Lung (tissue), 12 donors: ENCODE results near the gene TMTC2. TPM values are rescaled to one million over a fixed set of nuclear protein-coding genes. Genes with fewer than 3 reads are reported as not detected.

Experiments used
- ATAC-seq: fragments of 200-7000 bp; cut with Tn5 transposase; one replicate; pipeline ENCODE4 v1.9.1; 2020; ENCODE audit warnings: moderate number of reproducible peaks; ENCODE audit not compliant: insufficient read depth, low FRiP score
- DNase-seq, 3 donors: peaks; one replicate each; pipeline ENCODE4 v3.0.0-alpha.2; 2013 to 2017
- H3K27ac ChIP-seq, 2 donors: one replicate each; pipeline ENCODE4 v1.5.1; 2013; ENCODE audit warnings: mild to moderate bottlenecking in 2 of 2, moderate library complexity in 2 of 2, control low read depth in 1 of 2, inconsistent platforms in 1 of 2, low read depth in 1 of 2, low read length in 1 of 2
- H3K27me3 ChIP-seq, 3 donors: one replicate each; pipeline ENCODE4 v1.5.1; 2013; ENCODE audit warnings: low read length in 2 of 3; ENCODE audit not compliant: control insufficient read depth in 3 of 3, insufficient read depth in 3 of 3
- H3K36me3 ChIP-seq, 4 donors: one replicate each; pipeline ENCODE4 v1.5.1; 2013; ENCODE audit warnings: low read length in 4 of 4, mild to moderate bottlenecking in 1 of 4, moderate library complexity in 1 of 4; ENCODE audit not compliant: control insufficient read depth in 4 of 4, insufficient read depth in 4 of 4
- H3K4me1 ChIP-seq, 5 donors: one replicate each; pipeline ENCODE4 v1.5.1; 2013; ENCODE audit warnings: low read length in 5 of 5, mild to moderate bottlenecking in 2 of 5, moderate library complexity in 1 of 5; ENCODE audit not compliant: control insufficient read depth in 5 of 5, insufficient read depth in 5 of 5
- H3K4me3 ChIP-seq: one replicate; pipeline ENCODE4 v1.5.1; 2013; ENCODE audit warnings: mild to moderate bottlenecking, control low read depth, moderate library complexity
- H3K9ac ChIP-seq, 2 donors: one replicate each; pipeline ENCODE4 v1.5.1; 2013; ENCODE audit warnings: low read length in 2 of 2, control low read depth in 1 of 2; ENCODE audit not compliant: insufficient read depth in 1 of 2
- H3K9me3 ChIP-seq, 4 donors: one replicate each; pipeline ENCODE4 v1.5.1; 2013; ENCODE audit warnings: low read length in 3 of 4, mild to moderate bottlenecking in 1 of 4, moderate library complexity in 1 of 4; ENCODE audit not compliant: control insufficient read depth in 4 of 4, insufficient read depth in 3 of 4
- WGBS, 2 donors: extraction: QIAGEN DNeasy Blood & Tissue Kit; methylation state at CpG; one replicate each; pipeline ENCODE4 v1.1.7; 2013; 5-methylcytosine and 5-hydroxymethylcytosine counted together
- polyA plus RNA-seq, 2 donors: library from polyadenylated mRNA; stranded (reverse); fragments of 200-250 nt; gene quantifications; one replicate each; pipeline ENCODE4 v1.2.1, GENCODE V29; 2013
- total RNA-seq, 2 donors: library from RNA; depleted of rRNA in 1 of 2; stranded (reverse); fragments of >200 nt in 1 of 2; gene quantifications; one replicate each; pipeline ENCODE4 v1.2.1, GENCODE V29; 2014 to 2021
- TF ChIP-seq, protein P1 (sequence below): IDR thresholded peaks from 2 replicates; pipeline ENCODE4 v1.5.1; 2012; ENCODE audit warnings: mild to moderate bottlenecking; ENCODE audit errors: control extremely low read depth, extremely low read depth
- donor health status: control.
- donor health status: control.
- donor health status: Bipolar disorder and iron deficiency.
- donor health status: healthy.
- donor health status: DM: yes; HTN: yes; CAD: no.

TMTC2 gene
- total and polyA plus RNA-seq, 4 donors, result 5.3 to 77.1 (median 14.0) TPM

DNA sequence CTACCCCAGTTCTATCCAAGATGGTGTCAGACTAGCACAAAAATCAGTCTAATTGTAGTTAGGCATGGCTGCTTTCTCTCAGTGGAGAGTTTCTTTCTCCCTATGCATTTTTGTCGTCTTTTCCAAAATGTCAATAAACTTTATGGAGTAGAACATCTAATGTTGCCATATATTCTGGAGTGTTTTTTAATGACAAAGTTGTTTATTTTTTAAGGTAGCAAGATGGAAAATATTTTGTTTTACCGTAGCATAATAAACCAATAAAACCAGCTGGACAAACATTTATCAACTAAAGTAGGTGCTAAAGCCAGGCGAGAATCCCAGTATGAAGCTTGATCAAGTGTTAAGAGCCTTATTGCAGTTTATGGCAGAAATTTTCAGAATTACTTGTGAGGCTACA, 146.3 kb downstream of the TMTC2 start:
- Histone ChIP-seq H3K36me3 (no peaks in the 10 kb centered on the region), H3K27me3 (no peaks in the 10 kb centered on the region), H3K4me3 (no peak overlapping the region), H3K9me3 (no peaks in the 10 kb centered on the region), H3K27ac (no peak overlapping the region), H3K9ac (no peak overlapping the region), H3K4me1 (peaks cover 0 to 11% (median 0%) of the 10 kb centered on the region in 5 donors)
- TF ChIP-seq, protein P1, sequence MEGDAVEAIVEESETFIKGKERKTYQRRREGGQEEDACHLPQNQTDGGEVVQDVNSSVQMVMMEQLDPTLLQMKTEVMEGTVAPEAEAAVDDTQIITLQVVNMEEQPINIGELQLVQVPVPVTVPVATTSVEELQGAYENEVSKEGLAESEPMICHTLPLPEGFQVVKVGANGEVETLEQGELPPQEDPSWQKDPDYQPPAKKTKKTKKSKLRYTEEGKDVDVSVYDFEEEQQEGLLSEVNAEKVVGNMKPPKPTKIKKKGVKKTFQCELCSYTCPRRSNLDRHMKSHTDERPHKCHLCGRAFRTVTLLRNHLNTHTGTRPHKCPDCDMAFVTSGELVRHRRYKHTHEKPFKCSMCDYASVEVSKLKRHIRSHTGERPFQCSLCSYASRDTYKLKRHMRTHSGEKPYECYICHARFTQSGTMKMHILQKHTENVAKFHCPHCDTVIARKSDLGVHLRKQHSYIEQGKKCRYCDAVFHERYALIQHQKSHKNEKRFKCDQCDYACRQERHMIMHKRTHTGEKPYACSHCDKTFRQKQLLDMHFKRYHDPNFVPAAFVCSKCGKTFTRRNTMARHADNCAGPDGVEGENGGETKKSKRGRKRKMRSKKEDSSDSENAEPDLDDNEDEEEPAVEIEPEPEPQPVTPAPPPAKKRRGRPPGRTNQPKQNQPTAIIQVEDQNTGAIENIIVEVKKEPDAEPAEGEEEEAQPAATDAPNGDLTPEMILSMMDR, result no peak
- peak in 2 of 3 donors; percentile 34 to 38 for DNase-seq
- no peak for ATAC-seq
- 89% methylated on average over 3 of the region's 3 CpGs for WGBS, 2 donors

DNA sequence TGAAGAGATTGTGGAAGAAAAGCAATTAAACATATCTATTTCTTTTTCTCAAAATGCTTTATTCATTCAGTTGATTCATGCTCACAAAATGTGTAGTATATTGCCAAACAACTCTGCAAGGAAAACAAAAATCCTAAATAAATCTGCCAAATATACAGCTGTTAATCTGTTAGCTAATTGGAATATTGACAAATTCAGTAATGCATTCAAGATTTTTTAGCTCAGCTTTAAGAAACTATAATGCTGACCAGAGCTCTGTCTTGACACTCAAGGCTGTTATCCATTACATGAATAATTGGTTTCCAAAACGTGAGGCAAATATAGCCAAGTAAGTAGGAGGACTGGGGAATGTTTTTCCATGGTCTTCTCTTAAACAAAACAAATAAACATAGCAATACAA, 146.8 kb downstream of the TMTC2 start:
- Histone ChIP-seq H3K36me3 (no peaks in the 10 kb centered on the region), H3K27me3 (no peaks in the 10 kb centered on the region), H3K27ac (no peak overlapping the region), H3K9ac (no peak overlapping the region), H3K4me3 (no peak overlapping the region), H3K9me3 (no peaks in the 10 kb centered on the region), H3K4me1 (peaks cover 0 to 16% (median 0%) of the 10 kb centered on the region in 5 donors)
- ATAC-seq, result no peak
- peak in 1 of 3 donors; percentile 38 for DNase-seq
- TF ChIP-seq, protein P1, result no peak
- 53 to 77% methylated on average over 1 of the region's 1 CpG for WGBS, 2 donors

DNA sequence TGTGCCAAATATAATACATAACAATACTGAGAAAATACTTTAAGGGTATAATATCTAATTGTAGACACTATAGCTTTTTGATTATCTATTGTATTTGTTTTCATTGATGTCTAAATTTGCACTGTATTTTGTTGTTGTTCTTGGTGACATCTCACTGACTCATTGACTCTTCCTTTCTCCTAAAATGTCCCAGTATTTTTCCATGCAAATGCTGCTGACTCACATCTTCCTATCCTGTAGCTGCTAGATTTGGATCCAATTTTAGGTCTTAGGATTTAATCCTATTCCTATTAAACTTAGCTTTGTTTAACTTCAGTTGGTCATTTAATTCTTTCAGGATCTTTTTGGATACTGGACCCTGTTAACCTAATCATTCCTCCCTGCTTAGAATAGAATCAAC, 148.5 kb downstream of the TMTC2 start:
- Histone ChIP-seq H3K9ac (no peak overlapping the region), H3K27ac (no peak overlapping the region), H3K4me1 (peaks cover 0 to 19% (median 0%) of the 10 kb centered on the region in 5 donors), H3K4me3 (no peak overlapping the region), H3K9me3 (no peaks in the 10 kb centered on the region), H3K27me3 (no peaks in the 10 kb centered on the region), H3K36me3 (no peaks in the 10 kb centered on the region)
- ATAC-seq, result no peak
- no peak for DNase-seq
- TF ChIP-seq, protein P1, result no peak

DNA sequence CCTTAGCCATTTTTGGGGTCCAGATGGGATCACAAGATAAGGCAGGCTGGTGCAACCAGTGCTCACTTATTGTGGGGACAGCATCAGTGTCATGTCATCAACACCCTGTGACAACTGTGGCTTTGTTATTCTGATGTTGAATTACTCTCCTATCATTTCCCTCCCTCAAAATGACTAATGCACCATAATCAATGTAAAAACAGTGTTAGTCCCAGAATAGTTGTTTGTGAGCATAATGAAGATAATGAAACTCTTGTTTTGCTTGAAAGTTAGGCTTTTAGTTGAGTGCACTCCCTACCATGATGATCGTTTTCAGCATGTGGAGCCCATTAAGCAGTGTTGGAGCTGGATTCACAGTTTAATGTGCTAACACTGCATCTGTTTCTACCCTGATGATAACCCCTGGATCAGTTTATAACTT, 151.4 kb downstream of the TMTC2 start:
- H3K9ac ChIP-seq, result no peak overlapping the region
- no peak overlapping the region for H3K27ac ChIP-seq
- peaks cover 0 to 23% (median 0%) of the 10 kb centered on the region in 5 donors for H3K4me1 ChIP-seq
- no peaks in the 10 kb centered on the region for H3K27me3 ChIP-seq
- H3K9me3 ChIP-seq, result no peaks in the 10 kb centered on the region
- peak in 1 of 3 donors; percentile 29 for DNase-seq
- 77 to 79% methylated on average over 1 of the region's 1 CpG for WGBS, 2 donors
- TF ChIP-seq, protein P1, result no peak
- no peaks in the 10 kb centered on the region for H3K36me3 ChIP-seq
- no peak for ATAC-seq
- no peak overlapping the region for H3K4me3 ChIP-seq
